ENCODE measurements around the gene ANAPC2. TPM values are rescaled to one million over a fixed set of nuclear protein-coding genes. Genes with fewer than 3 reads are reported as not detected.

ANAPC2 gene
- total and polyA plus RNA-seq, 7 donors, result 12.5 to 49.3 (median 23.2) TPM

DNA sequence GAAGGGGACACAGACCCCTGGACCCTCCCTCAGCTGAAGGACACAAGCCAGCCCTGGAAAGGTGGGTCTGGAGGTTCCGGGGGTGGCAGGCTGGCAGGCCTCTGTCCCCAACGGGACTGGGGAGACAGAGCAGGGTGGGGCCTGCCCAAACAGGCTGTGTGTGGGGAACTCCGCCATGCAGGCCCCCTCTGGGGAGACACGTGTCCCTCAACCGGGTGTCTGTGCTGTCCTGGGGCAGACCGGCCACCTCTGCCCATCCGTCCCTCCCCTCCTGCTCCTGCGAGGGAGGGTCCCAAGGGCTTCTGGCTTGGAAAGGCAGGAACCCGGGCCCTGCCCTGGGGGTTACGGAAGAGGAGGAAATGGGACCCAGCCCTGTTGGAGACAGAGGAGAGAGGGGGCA, 43.7 kb upstream of the ANAPC2 start:
- Histone ChIP-seq H3K4me1 (peaks cover 0 to 22% (median 17%) of the 10 kb centered on the region in 4 donors), H3K27ac (no peak overlapping the region), H3K36me3 (no peaks in the 10 kb centered on the region), H3K4me3 (no peak overlapping the region), H3K9me3 (no peaks in the 10 kb centered on the region), H3K27me3 (peaks cover 35 to 71% (median 71%) of the 10 kb centered on the region in 3 donors)
- no peak for DNase-seq
- TF ChIP-seq POLR2AphosphoS5 (IDR thresholded peaks at IDR 0.05) (no peak), EP300 (IDR thresholded peaks at IDR 0.05) (no peak), POLR2A (IDR thresholded peaks at IDR 0.05) (no peak), CTCF (IDR thresholded peaks at IDR 0.05) (no peak)
- intact Hi-C loops (cut with DNase I), result no loop called here
- WGBS, 2 donors, result 52 to 77% methylated on average over 10 of the region's 10 CpGs

- Histone ChIP-seq H3K9me3 (no peaks in the 10 kb centered on the region), H3K4me3 (no peak overlapping the region), H3K4me1 (peaks cover 0 to 17% (median 11%) of the 10 kb centered on the region in 4 donors), H3K27ac (no peak overlapping the region), H3K27me3 (peaks cover 35 to 71% (median 71%) of the 10 kb centered on the region in 3 donors), H3K36me3 (no peaks in the 10 kb centered on the region)
- TF ChIP-seq POLR2A (IDR thresholded peaks at IDR 0.05) (no peak), POLR2AphosphoS5 (IDR thresholded peaks at IDR 0.05) (no peak), EP300 (IDR thresholded peaks at IDR 0.05) (no peak), CTCF (IDR thresholded peaks at IDR 0.05) (no peak)
- intact Hi-C loops (cut with DNase I), result no loop called here
- no peak for DNase-seq
- 88 to 89% methylated on average over 23 of the region's 23 CpGs for WGBS, 2 donors
Measured at GRCh38 chr9:137231372-137232039, 43.1 kb upstream of the ANAPC2 start.

- Histone ChIP-seq H3K4me3 (no peak within 1 kb of the TSS), H3K9me3 (no peaks in the 10 kb centered on the region), H3K27me3 (peaks cover 35 to 71% (median 71%) of the 10 kb centered on the region in 3 donors), H3K27ac (no peak within 1 kb of the TSS), H3K36me3 (no peaks in the 10 kb centered on the region), H3K4me1 (peaks cover 0 to 10% (median 4%) of the 10 kb centered on the region in 4 donors)
- TF ChIP-seq POLR2A (IDR thresholded peaks at IDR 0.05) (no peak), EP300 (IDR thresholded peaks at IDR 0.05) (no peak), POLR2AphosphoS5 (IDR thresholded peaks at IDR 0.05) (no peak), CTCF (IDR thresholded peaks at IDR 0.05) (no peak)
- WGBS, 2 donors, result 24 to 69% methylated on average over 14 of the region's 14 CpGs
- DNase-seq, result no peak
- intact Hi-C loops (cut with DNase I), result no loop called here
Measured at GRCh38 chr9:137230705-137231371, 42.5 kb upstream of the ANAPC2 start, which contains the start of gene SLC34A3. TSS of gene SLC34A3 (plus strand) at chr9:137230901. CDS start at chr9:137231703, 802 bp downstream.

DNA sequence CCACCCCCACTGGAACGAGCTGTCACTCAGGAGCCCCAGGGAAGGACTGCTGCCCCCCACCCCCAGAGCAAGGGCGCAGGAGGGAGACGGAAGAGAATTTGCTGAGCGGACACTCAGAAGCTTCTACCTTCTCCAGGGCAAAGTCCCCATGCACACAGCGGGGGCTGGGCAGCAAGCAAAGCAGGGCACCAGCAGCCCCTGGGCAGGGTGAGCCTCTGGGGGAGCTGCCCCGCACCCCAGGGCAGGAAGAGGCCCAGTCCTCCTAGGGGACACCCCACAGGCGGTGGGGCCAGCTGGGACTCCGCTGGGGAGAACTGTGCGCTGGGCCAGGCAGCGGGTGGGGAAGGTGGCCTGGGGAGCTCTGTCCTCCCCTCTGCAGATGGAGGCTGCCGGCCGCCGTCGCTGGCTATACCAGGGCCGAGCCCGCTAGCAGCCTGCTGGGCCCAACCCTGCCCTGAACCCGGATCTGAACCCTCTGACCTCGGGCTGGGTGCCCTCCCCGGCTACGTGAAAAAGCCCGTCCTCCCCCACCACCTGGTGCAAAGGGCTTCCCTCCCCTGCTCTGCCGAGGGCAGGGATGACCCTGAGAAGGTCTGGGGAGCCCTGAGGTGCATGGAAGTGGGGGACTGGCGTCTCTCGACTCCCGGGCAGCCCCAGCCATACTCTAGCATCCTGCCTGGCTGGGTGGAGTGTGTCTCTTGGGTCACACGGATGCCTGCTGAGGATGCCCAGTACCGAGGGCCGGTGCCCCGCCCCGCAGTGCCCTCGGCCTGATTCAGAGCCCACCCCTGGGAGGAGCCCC, 41.7 kb upstream of the ANAPC2 start:
- Histone ChIP-seq H3K4me1 (peaks cover 0 to 5% (median 0%) of the 10 kb centered on the region in 4 donors), H3K27me3 (peaks cover 35 to 71% (median 66%) of the 10 kb centered on the region in 3 donors), H3K4me3 (no peak overlapping the region), H3K36me3 (no peaks in the 10 kb centered on the region), H3K27ac (no peak overlapping the region), H3K9me3 (no peaks in the 10 kb centered on the region)
- no peak for DNase-seq
- TF ChIP-seq POLR2A (IDR thresholded peaks at IDR 0.05), result no peak
- no peak for TF ChIP-seq POLR2AphosphoS5 (IDR thresholded peaks at IDR 0.05)
- no peak for TF ChIP-seq CTCF (IDR thresholded peaks at IDR 0.05)
- no peak for TF ChIP-seq EP300 (IDR thresholded peaks at IDR 0.05)
- 14 to 51% methylated on average over 31 of the region's 31 CpGs for WGBS, 2 donors
- intact Hi-C loops (cut with DNase I), result no loop called here

Measured in sigmoid colon (tissue), 7 donors.